Activated naive CD4-positive, alpha-beta T cell treated with anti-CD3 and anti-CD28 coated beads for 36 hours (primary cell): Measurements from ENCODE around the gene LMF1. TPM values are rescaled to one million over a fixed set of nuclear protein-coding genes. Genes with fewer than 3 reads are reported as not detected.
"Not testable (repeated sequence)": the region's sequence is repeated elsewhere in the genome, so short reads cannot be mapped to it uniquely, and the experiment has no call there.

Experiments
- CTCF ChIA-PET: fragments of 350-600 bp; sonication (Branson Sonifier 250); formaldehyde crosslinking; loops from one replicate; lab custom pipeline; 2021; ENCODE audit warnings: antibody characterized with exemption; lab: Charles Lee
- DNase-seq: peaks from one replicate; pipeline ENCODE4 v3.0.0-alpha.2; 2020
- H3K27ac Mint-ChIP-seq: one replicate; pipeline ENCODE4 v1.8.0; 2021; ENCODE audit warnings: mild to moderate bottlenecking, mixed read lengths
- H3K27me3 Mint-ChIP-seq: one replicate; pipeline ENCODE4 v1.8.0; 2021; ENCODE audit warnings: low read depth, mixed read lengths
- H3K36me3 Mint-ChIP-seq: one replicate; pipeline ENCODE4 v1.8.0; 2021; ENCODE audit warnings: low read depth, mixed read lengths
- H3K4me1 Mint-ChIP-seq: one replicate; pipeline ENCODE4 v1.8.0; 2021; ENCODE audit warnings: low read depth, mixed read lengths
- H3K4me3 Mint-ChIP-seq: one replicate; pipeline ENCODE4 v1.8.0; 2021; ENCODE audit warnings: mild to moderate bottlenecking, moderate library complexity, mixed read lengths
- H3K9me3 Mint-ChIP-seq: one replicate; pipeline ENCODE4 v1.8.0; 2021; ENCODE audit warnings: mixed read lengths
- intact Hi-C: fragments of 100-400 bp; cut with micrococcal nuclease; formaldehyde crosslinking; loops from one replicate; pipeline ENCODE4 v1.15.1; 2023
- total RNA-seq, 2 experiments: library from RNA; stranded (reverse); gene quantifications; one replicate each; pipeline ENCODE4 v1.2.3, GENCODE V29; 2021

The LMF1 gene
- total RNA-seq, 2 experiments from 2014 or later, result 11.5 to 12.3 TPM

DNA sequence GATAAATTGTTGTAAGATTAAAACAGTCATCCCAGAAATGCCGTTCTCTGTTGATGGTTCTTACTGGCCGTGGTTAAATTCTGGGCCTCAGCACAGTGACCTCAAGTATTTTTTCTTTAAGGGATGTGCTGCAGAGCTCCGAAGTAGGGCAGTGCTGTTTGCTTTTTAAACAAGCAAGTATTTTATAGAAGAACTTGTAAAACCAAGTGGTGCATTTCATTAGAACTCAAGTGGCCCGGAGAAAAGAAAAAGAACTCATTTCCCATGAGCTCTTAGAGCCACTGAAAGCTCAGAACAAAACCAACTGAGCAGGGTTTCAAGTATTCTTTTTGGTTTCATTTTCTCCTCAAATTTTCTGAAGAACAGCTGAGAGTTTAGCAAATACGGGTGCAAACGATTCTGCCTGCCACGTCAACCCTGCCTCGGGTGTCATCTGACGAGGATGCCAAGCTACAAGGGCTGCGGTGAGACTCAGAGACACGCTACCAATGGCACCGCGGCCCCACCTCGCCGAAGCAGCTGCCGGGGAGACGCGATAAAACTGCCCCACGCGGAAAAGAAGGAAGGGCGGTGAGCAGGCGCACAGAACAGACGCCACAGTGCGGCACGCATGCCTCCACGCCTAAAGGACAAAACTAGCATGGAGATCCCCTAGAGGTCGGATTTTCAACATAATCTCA lies 6.3 kb downstream of the LMF1 start:
- peaks cover 6% of the 10 kb centered on the region for H3K9me3 Mint-ChIP-seq
- peak overlapping the region; percentile 66 for H3K4me3 Mint-ChIP-seq
- peak; percentile 79 for DNase-seq
- H3K36me3 Mint-ChIP-seq, result peaks cover 18% of the 10 kb centered on the region
- intact Hi-C loops, result loop anchor here (2.0 kb wide), 1 partner anchor 40 kb away; no protein-coding TSS in a partner anchor
- CTCF ChIA-PET, result interaction anchor here (0.6 to 1.5 kb wide), 4 partner anchors 9 to 91 kb away, joined by 3 to 4 read pairs (median 4); no protein-coding TSS in a partner anchor
- peaks cover 38% of the 10 kb centered on the region for H3K4me1 Mint-ChIP-seq
- no peaks in the 10 kb centered on the region for H3K27me3 Mint-ChIP-seq
- peak overlapping the region; percentile 96 for H3K27ac Mint-ChIP-seq

DNA sequence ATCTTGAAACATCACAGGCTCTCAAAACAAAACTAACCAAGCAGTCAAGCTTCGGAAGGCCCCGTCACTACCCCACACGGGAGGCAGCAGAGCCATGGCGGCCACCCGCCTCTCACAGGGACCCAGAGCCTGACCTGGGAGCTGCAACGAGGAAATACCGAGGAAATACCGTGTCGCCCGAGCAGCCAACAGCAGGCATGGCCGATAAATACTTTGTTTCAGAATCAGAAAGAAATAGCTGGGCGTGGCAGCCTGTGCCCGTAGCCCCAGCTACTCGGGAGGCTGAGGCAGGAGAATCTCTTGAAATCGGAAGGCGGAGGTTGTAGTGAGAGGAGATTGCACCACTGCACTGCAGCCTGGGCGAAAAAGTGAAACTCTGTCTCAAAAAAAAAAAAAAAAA lies 6.9 kb downstream of the LMF1 start:
- no peaks in the 10 kb centered on the region for H3K27me3 Mint-ChIP-seq
- DNase-seq, result peak; percentile 35
- H3K27ac Mint-ChIP-seq, result peak overlapping the region; percentile 96
- intact Hi-C loops, result loop anchor here (2.0 kb wide), 1 partner anchor 41 kb away; no protein-coding TSS in a partner anchor
- H3K9me3 Mint-ChIP-seq, result peaks cover 6% of the 10 kb centered on the region
- H3K4me3 Mint-ChIP-seq, result peak overlapping the region; percentile 66
- H3K4me1 Mint-ChIP-seq, result peaks cover 35% of the 10 kb centered on the region
- CTCF ChIA-PET, result interaction anchor here (0.6 to 1.5 kb wide), 4 partner anchors 10 to 91 kb away, joined by 3 to 4 read pairs (median 4); no protein-coding TSS in a partner anchor
- H3K36me3 Mint-ChIP-seq, result peaks cover 18% of the 10 kb centered on the region

DNA sequence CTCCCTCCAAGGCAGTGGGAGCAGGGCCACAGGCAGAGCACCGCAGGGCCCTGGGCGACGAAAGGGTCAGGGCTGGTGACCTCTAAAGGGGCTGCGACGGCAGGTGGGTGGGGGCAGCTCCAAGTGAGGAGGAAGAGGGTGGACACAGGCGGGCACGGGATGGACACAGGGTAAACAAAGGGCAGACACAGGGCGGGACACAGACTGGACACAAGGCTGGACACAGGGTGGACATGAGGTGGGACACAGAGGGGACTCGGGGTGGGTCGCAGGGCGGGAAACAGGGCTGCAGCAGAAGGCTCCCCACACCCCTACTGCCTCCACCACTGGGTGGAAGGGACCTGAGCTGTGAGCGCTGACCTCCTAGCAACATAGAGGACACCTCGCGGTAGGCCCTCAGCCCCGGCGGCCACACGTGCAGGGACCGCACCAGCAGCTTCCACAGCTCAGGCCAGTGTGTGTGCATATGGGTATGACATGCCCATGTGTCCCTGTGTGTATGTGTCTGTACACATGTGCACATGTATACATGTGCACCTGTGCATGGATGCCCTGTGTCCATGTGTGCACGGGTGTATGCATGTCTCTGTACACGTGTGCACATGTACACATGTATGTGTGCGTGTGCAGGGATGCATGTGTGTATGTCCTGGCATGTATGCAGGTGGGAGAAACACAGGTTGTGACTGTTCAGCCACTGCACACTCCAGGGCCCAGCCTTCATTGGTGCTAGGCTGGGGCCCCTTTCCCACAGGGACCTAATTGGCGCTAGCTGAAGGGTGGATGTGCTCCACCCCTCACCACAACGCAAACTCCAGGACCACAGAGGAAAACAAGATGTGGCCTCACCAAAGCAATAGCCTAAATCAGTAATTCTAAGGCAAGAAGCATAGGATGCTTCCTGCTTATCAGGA lies 7.6 kb downstream of the LMF1 start:
- peak overlapping the region; percentile 66 for H3K4me3 Mint-ChIP-seq
- peaks cover 6% of the 10 kb centered on the region for H3K9me3 Mint-ChIP-seq
- H3K36me3 Mint-ChIP-seq, result peaks cover 17% of the 10 kb centered on the region
- DNase-seq, result no peak
- CTCF ChIA-PET, result interaction anchor here (1.4 to 1.5 kb wide), 2 partner anchors 16 to 42 kb away, joined by 3 to 4 read pairs; no protein-coding TSS in a partner anchor
- no peaks in the 10 kb centered on the region for H3K27me3 Mint-ChIP-seq
- intact Hi-C loops, result no loop called here
- H3K27ac Mint-ChIP-seq, result peak overlapping the region; percentile 96
- peaks cover 27% of the 10 kb centered on the region for H3K4me1 Mint-ChIP-seq

DNA sequence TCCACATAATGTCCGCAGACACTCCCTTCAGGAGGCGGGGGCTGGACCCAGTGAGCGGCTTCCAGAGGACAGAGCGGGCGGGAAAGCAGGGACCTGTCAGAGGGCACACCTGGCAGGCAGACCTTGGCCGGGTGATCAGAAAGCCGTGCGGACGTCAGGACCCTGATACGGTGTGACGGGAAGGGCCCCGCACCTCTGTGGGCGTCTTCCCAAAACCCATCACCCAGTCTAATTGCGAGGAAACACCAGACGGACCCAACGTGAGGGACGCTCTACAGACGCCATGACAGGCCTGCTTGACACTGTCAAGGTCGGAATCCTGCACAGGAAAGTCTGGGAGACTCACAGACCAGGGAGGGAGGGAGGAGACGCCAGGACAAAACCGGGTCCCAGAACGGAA lies 8.4 kb downstream of the LMF1 start:
- Mint-ChIP-seq H3K9me3 (peaks cover 6% of the 10 kb centered on the region), H3K4me3 (no peak overlapping the region), H3K36me3 (peaks cover 17% of the 10 kb centered on the region), H3K4me1 (peaks cover 27% of the 10 kb centered on the region), H3K27ac (no peak overlapping the region), H3K27me3 (no peaks in the 10 kb centered on the region)
- CTCF ChIA-PET, result no interaction called here
- no peak for DNase-seq
- intact Hi-C loops, result no loop called here

- CTCF ChIA-PET, result no interaction called here
Observed at GRCh38 chr16:959232-960040, 11.3 kb downstream of the LMF1 start.

DNA sequence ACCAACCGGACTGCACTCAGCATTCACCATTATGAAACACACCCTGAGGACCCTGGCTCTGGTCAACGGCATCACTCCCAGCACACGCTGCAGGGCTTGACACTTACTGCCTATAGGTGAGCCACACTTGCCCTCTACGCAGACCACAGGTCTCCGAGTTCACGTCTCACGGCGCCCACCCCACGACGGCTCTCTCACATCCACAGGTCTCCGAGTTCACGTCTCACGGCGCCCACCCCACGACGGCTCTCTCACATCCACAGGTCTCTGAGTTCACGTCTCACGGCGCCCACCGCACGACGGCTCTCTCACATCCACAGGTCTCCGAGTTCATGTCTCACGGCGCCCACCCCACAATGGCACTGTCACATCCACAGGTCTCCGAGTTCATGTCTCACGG lies 15.0 kb downstream of the LMF1 start:
- DNase-seq, H3K27ac Mint-ChIP-seq, H3K9me3 Mint-ChIP-seq, CTCF ChIA-PET, H3K4me3 Mint-ChIP-seq, intact Hi-C loops, H3K4me1 Mint-ChIP-seq, H3K36me3 Mint-ChIP-seq, H3K27me3 Mint-ChIP-seq: not testable (repeated sequence)

More at GRCh38 chr16:959232-960040, 11.3 kb downstream of the LMF1 start:
- Mint-ChIP-seq H3K27ac (no peak overlapping the region), H3K27me3 (no peaks in the 10 kb centered on the region), H3K9me3 (no peaks in the 10 kb centered on the region), H3K4me3 (no peak overlapping the region), H3K4me1 (peaks cover 18% of the 10 kb centered on the region), H3K36me3 (no peaks in the 10 kb centered on the region)
- intact Hi-C loops, result no loop called here
- no peak for DNase-seq

DNA sequence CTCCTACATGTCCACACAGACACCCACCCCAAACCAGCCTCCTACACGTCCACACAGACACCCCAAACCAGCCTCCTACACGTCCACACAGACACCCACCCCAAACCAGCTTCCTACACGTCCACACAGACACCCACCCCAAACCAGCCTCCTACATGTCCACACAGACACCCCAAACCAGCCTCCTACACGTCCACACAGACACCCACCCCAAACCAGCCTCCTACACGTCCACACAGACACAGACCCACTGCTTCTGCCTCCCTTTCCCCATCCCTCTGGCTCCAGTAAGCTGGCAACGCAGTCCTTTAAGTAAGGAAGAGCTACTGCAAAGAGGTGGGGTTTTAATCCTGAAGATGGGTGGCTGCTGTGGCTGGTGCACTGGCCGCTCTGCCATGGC lies 17.0 kb downstream of the LMF1 start:
- H3K27me3 Mint-ChIP-seq, H3K27ac Mint-ChIP-seq, H3K36me3 Mint-ChIP-seq, DNase-seq, intact Hi-C loops, H3K4me3 Mint-ChIP-seq, H3K9me3 Mint-ChIP-seq, CTCF ChIA-PET, H3K4me1 Mint-ChIP-seq: not testable (repeated sequence)

- peaks cover 4% of the 10 kb centered on the region for H3K36me3 Mint-ChIP-seq
- CTCF ChIA-PET, result no interaction called here
- DNase-seq, result no peak
- no peaks in the 10 kb centered on the region for H3K27me3 Mint-ChIP-seq
- intact Hi-C loops, result no loop called here
- H3K9me3 Mint-ChIP-seq, result no peaks in the 10 kb centered on the region
- no peak overlapping the region for H3K27ac Mint-ChIP-seq
- H3K4me1 Mint-ChIP-seq, result peaks cover 5% of the 10 kb centered on the region
- H3K4me3 Mint-ChIP-seq, result no peak overlapping the region
Observed at GRCh38 chr16:952321-952720, 18.5 kb downstream of the LMF1 start.

- no peak for DNase-seq
- CTCF ChIA-PET, result no interaction called here
- no peaks in the 10 kb centered on the region for H3K27me3 Mint-ChIP-seq
- peaks cover 5% of the 10 kb centered on the region for H3K4me1 Mint-ChIP-seq
- peaks cover 6% of the 10 kb centered on the region for H3K36me3 Mint-ChIP-seq
- intact Hi-C loops, result no loop called here
- H3K27ac Mint-ChIP-seq, result no peak overlapping the region
- H3K9me3 Mint-ChIP-seq, result no peaks in the 10 kb centered on the region
- H3K4me3 Mint-ChIP-seq, result no peak overlapping the region
Observed at GRCh38 chr16:951660-952301, 19.0 kb downstream of the LMF1 start.

DNA sequence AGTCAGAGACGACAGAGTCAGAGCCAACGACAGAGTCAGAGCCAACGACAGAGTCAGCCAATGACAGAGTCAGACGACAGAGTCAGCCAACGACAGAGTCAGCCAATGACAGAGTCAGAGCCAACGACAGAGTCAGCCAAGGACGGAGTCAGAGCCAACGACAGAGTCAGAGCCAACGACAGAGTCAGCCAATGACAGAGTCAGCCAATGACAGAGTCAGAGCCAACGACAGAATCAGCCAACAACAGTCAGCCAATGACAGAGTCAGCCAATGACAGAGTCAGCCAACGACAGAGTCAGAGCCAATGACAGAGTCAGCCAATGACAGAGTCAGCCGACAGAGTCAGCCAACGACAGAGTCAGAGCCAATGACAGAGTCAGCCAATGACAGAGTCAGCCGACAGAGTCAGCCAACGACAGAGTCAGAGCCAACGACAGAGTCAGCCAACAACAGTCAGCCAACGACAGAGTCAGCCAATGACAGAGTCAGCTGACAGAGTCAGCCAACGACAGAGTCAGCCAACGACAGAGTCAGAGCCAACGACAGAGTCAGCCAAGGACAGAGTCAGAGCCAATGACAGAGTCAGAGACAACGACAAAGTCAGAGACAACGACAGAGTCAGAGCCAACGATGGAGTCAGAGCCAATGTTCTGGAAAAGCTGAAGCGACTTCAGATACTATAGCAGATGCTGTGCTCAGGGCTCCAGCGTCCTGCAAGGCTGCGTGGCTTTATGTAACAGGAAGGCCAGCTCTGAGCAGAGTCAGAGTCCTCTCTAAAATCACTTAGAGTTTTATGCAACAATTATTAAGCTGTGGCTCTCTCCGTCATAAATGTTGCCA lies 19.8 kb downstream of the LMF1 start:
- H3K27ac Mint-ChIP-seq, H3K27me3 Mint-ChIP-seq, intact Hi-C loops, CTCF ChIA-PET, DNase-seq, H3K36me3 Mint-ChIP-seq, H3K9me3 Mint-ChIP-seq, H3K4me1 Mint-ChIP-seq, H3K4me3 Mint-ChIP-seq: not testable (repeated sequence)

DNA sequence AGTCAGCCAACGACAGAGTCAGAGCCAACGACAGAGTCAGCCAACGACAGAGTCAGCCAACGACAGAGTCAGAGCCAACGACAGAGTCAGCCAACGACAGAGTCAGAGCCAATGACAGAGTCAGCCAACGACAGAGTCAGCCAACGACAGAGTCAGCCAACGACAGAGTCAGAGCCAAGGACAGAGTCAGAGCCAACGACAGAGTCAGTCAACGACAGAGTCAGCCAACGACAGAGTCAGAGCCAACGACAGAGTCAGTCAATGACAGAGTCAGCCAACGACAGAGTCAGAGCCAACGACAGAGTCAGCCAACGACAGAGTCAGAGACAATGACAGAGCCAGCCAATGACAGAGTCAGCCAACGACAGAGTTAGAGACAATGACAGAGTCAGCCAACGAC lies 22.0 kb downstream of the LMF1 start:
- H3K4me1 Mint-ChIP-seq, H3K4me3 Mint-ChIP-seq, H3K27me3 Mint-ChIP-seq, CTCF ChIA-PET, intact Hi-C loops, H3K27ac Mint-ChIP-seq, DNase-seq, H3K9me3 Mint-ChIP-seq: not testable (repeated sequence)
- H3K36me3 Mint-ChIP-seq, result peaks cover 12% of the 10 kb centered on the region
